PC-9 (cell line): Measurements from ENCODE around the gene IRAK1. TPM values are rescaled to one million over a fixed set of nuclear protein-coding genes. Genes with fewer than 3 reads are reported as not detected.

Experiments
- BruUV-seq: library from RNA; stranded (reverse); fragments of 400-500 nt; replicated peaks from 2 replicates; lab custom pipeline; 2021; lab: Mats Ljungman, UMichigan
- CTCF ChIA-PET: fragments of 300-600 bp; sonication (Branson Sonifier 250); formaldehyde crosslinking; loops from one replicate; lab custom pipeline; 2022; ENCODE audit warnings: antibody characterized with exemption; lab: Charles Lee
- POLR2A ChIA-PET: fragments of 300-600 bp; sonication (Branson Sonifier 250); formaldehyde crosslinking; loops from one replicate; lab custom pipeline; 2022; ENCODE audit warnings: antibody characterized with exemption; ENCODE audit not compliant: unreplicated experiment; lab: Charles Lee
- DNase-seq, 2 experiments: peaks; one replicate each; pipeline versions ENCODE4 v3.0.0 to v3.0.0-alpha.2; 2015 to 2022; ENCODE audit warnings: mixed read lengths in 1 of 2
- H2AFZ ChIP-seq: fragments of 200-600 bp; sonication (generic); 2 replicates; pipeline ENCODE4 v1.8.1; 2017; ENCODE audit warnings: antibody characterized with exemption
- H3F3A ChIP-seq: fragments of 200-600 bp; sonication (generic); 2 replicates; pipeline ENCODE4 v1.8.1; 2017; ENCODE audit warnings: antibody characterized with exemption, mild to moderate bottlenecking, low read depth; ENCODE audit not compliant: insufficient read depth
- H3K27ac ChIP-seq: fragments of 200-600 bp; sonication (generic); 2 replicates; pipeline ENCODE4 v1.6.1; 2016; ENCODE audit warnings: mixed run types
- H3K27me3 ChIP-seq: fragments of 200-600 bp; sonication (generic); 2 replicates; pipeline ENCODE4 v1.6.1; 2016; ENCODE audit warnings: low read depth, mixed run types; ENCODE audit not compliant: insufficient read depth
- H3K36me3 ChIP-seq: fragments of 200-600 bp; sonication (generic); 2 replicates; pipeline ENCODE4 v1.6.1; 2016; ENCODE audit warnings: low read depth, mixed run types
- H3K4me1 ChIP-seq: fragments of 200-600 bp; sonication (generic); replicated peaks from 2 replicates; pipeline ENCODE4 v1.6.1; 2016; ENCODE audit warnings: mixed run types; ENCODE audit not compliant: insufficient read depth
- H3K4me2 ChIP-seq: fragments of 200-600 bp; sonication (generic); 2 replicates; pipeline ENCODE4 v1.6.1; 2017; ENCODE audit warnings: mixed run types
- H3K4me3 ChIP-seq: fragments of 200-600 bp; sonication (generic); 2 replicates; pipeline ENCODE4 v1.6.1; 2016; ENCODE audit warnings: mixed run types
- H3K79me2 ChIP-seq: fragments of 200-600 bp; sonication (generic); 2 replicates; pipeline ENCODE4 v1.6.1; 2017; ENCODE audit warnings: low read depth, mixed run types
- H3K9me2 ChIP-seq: fragments of 200-600 bp; sonication (generic); 2 replicates; pipeline ENCODE4 v1.8.1; 2017; ENCODE audit warnings: mild to moderate bottlenecking; ENCODE audit not compliant: insufficient read depth
- H3K9me3 ChIP-seq: fragments of 200-600 bp; sonication (generic); 2 replicates; pipeline ENCODE4 v1.8.1; 2016; ENCODE audit warnings: low read depth; ENCODE audit not compliant: insufficient read depth
- H4K20me1 ChIP-seq: fragments of 200-600 bp; sonication (generic); 2 replicates; pipeline ENCODE4 v1.8.1; 2017; ENCODE audit not compliant: insufficient read depth
- EZH2 ChIP-seq: fragments of 200-600 bp; sonication (generic); IDR thresholded peaks from 2 replicates; pipeline ENCODE4 v1.8.0; 2017; ENCODE audit warnings: antibody characterized with exemption, low read depth
- intact Hi-C: fragments of 100-400 bp; cut with micrococcal nuclease; formaldehyde crosslinking; loops from one replicate; pipeline ENCODE4 v1.10.0; 2022; ENCODE audit not compliant: unreplicated experiment
- total RNA-seq: library from RNA; stranded (reverse); gene quantifications from 2 replicates; pipeline ENCODE4 v1.2.3, GENCODE V29; 2021
- TF ChIP-seq, protein P1 (sequence below): fragments of 200-600 bp; sonication (generic); conservative IDR thresholded peaks from 2 replicates; pipeline ENCODE4 v1.6.1; 2017; ENCODE audit warnings: mixed run types, antibody characterized with exemption, mild to moderate bottlenecking, moderate library complexity

Gene IRAK1
- total RNA-seq, 1 experiment from 2014 or later, result 364 TPM

DNA sequence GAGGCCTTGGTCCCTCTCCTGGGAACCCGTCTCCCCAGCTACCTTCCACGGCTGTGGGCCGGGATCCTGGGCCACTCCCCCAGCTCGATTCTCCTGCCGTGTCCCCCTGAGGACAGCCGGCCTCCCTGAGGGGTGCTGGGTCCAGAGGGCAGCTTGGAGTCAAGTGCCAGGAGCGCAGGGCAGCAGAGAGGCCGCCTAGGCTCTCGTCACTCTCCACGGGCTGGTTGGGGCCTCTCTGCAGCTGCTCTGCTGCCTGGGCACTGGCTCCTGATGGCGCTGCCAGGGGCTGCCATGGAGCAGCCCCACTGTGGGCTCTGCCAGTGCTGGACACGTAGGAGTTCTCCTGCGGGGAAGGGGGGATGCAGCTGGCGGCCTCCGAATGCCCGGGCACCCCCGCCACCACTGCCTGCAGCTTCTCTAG, 6.7 kb downstream of the IRAK1 start:
- peaks cover 14% of the 10 kb centered on the region for H3K79me2 ChIP-seq
- H3K9me3 ChIP-seq, result no peaks in the 10 kb centered on the region
- ChIA-PET POLR2A (interaction anchor here (0.5 to 0.7 kb wide), 2 partner anchors 19 to 352 kb away, joined by 3 to 10 read pairs; no protein-coding TSS in a partner anchor), CTCF (interaction anchor here (0.5 to 1.1 kb wide), 2 partner anchors 9 to 124 kb away, joined by 3 to 4 read pairs; no protein-coding TSS in a partner anchor)
- H3K9me2 ChIP-seq, result no peaks in the 10 kb centered on the region
- no peak overlapping the region for H3K4me2 ChIP-seq
- H2AFZ ChIP-seq, result no peak overlapping the region
- no peaks in the 10 kb centered on the region for H4K20me1 ChIP-seq
- no peak for TF ChIP-seq EZH2
- TF ChIP-seq, protein P1, sequence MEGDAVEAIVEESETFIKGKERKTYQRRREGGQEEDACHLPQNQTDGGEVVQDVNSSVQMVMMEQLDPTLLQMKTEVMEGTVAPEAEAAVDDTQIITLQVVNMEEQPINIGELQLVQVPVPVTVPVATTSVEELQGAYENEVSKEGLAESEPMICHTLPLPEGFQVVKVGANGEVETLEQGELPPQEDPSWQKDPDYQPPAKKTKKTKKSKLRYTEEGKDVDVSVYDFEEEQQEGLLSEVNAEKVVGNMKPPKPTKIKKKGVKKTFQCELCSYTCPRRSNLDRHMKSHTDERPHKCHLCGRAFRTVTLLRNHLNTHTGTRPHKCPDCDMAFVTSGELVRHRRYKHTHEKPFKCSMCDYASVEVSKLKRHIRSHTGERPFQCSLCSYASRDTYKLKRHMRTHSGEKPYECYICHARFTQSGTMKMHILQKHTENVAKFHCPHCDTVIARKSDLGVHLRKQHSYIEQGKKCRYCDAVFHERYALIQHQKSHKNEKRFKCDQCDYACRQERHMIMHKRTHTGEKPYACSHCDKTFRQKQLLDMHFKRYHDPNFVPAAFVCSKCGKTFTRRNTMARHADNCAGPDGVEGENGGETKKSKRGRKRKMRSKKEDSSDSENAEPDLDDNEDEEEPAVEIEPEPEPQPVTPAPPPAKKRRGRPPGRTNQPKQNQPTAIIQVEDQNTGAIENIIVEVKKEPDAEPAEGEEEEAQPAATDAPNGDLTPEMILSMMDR, result no peak
- no peak overlapping the region for H3K4me3 ChIP-seq
- no peaks in the 10 kb centered on the region for H3K27me3 ChIP-seq
- no peaks in the 10 kb centered on the region for H3K4me1 ChIP-seq
- intact Hi-C loops, result no loop called here
- no peaks in the 10 kb centered on the region for H3K36me3 ChIP-seq
- no peak for DNase-seq
- BruUV-seq, result no TSS peak
- no peaks in the 10 kb centered on the region for H3F3A ChIP-seq
- H3K27ac ChIP-seq, result no peak overlapping the region

DNA sequence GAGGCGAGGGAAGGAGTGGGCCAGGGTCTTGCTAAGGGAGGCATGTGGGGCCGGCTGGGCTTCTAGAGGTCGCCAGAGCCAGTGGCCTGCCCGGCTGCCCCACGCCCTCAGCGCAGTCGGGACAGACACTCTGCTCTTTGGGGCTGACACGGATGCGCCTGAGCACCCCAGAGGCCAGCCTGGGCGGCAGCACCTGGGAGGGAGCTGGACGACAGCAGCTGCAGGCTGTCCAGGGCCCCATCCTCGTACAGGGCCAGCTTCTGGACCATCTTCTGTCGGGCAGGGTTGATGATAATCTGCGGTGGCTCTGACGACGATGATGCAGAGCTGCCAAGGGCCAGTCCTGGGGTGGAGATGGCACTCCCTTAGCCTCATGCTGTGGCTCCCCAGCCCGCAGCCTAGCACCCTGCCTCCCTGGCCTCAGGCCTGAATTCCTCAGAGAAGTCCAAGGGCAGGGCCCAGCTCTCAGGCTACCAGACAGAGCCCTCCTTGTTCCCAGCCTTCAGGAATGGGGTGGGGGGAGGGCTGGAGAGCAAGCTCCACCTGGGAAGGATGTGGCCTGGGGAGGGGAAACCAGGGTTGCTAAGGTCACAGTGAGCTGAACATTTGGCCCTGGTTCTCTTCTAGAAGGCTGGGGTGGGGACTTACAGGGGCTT, 7.2 kb downstream of the IRAK1 start:
- DNase-seq, result no peak
- no peaks in the 10 kb centered on the region for H4K20me1 ChIP-seq
- peaks cover 11% of the 10 kb centered on the region for H3K79me2 ChIP-seq
- no peaks in the 10 kb centered on the region for H3K4me1 ChIP-seq
- no peak overlapping the region for H3K27ac ChIP-seq
- BruUV-seq, result no TSS peak
- intact Hi-C loops, result no loop called here
- no peaks in the 10 kb centered on the region for H3F3A ChIP-seq
- no peak overlapping the region for H3K4me3 ChIP-seq
- TF ChIP-seq, protein P1, result no peak
- no peak for TF ChIP-seq EZH2
- no peak overlapping the region for H2AFZ ChIP-seq
- H3K9me2 ChIP-seq, result no peaks in the 10 kb centered on the region
- POLR2A ChIA-PET, result no interaction called here
- H3K27me3 ChIP-seq, result no peaks in the 10 kb centered on the region
- no peaks in the 10 kb centered on the region for H3K9me3 ChIP-seq
- no peaks in the 10 kb centered on the region for H3K36me3 ChIP-seq
- no peak overlapping the region for H3K4me2 ChIP-seq
- CTCF ChIA-PET, result interaction anchor here (0.5 to 1.1 kb wide), 2 partner anchors 9 to 124 kb away, joined by 3 to 4 read pairs; no protein-coding TSS in a partner anchor

DNA sequence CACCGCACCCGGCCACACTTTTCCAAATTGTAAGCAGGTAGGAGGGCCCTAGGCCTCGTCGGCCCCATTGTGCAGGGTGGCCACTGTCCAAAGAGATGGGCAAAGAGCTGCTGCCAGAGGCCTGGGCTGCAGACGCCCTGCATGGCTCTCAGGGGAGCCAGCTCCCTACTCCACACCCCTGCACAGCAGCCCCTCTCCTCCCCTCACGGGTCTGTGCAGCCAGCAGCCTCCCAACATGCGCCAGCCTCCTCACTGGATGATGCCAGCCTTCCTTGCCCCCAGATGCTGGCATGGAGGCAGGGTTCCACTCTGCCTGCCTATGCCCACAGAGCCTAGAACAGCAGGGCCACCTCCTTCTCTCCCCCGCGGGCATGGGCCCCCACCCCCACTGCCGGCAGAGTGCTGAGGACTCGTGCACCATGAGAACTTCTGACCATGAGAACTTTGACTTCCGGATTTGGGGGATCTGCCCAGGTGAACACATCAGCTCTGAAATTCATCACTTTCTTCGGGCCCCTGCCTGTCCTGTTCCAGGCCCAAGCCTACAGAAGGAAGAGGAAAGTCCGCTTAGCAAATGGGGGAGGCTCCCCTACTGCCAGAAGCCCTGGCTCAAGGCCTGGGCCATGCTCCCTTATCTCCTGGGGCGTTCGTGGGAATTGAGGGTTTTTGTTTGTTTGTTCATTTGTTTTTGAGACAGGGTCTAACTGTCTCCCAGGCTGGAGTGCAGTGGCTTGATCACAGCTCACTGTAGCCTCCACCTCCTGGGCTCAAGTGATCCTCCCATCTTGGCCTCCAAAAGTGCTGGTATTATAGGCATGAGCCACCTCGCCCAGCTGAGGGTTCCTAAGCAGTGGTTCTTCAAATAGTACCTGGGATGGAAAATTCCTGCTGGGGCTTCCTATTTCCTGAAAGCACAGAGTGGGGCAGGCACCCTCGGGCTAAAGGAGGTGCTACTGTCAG, 8.0 kb downstream of the IRAK1 start:
- CTCF ChIA-PET, result no interaction called here
- Histone ChIP-seq H3K4me3 (no peak overlapping the region), H2AFZ (no peak overlapping the region), H3K27ac (no peak overlapping the region), H3F3A (no peaks in the 10 kb centered on the region), H3K36me3 (no peaks in the 10 kb centered on the region), H3K9me2 (no peaks in the 10 kb centered on the region), H3K27me3 (no peaks in the 10 kb centered on the region), H3K9me3 (no peaks in the 10 kb centered on the region), H3K4me1 (no peaks in the 10 kb centered on the region), H4K20me1 (no peaks in the 10 kb centered on the region), H3K4me2 (no peak overlapping the region), H3K79me2 (0 out of 2 replicates have a peak, but pooled peaks cover 3% of the 10 kb centered on the region)
- DNase-seq, result no peak
- POLR2A ChIA-PET, result no interaction called here
- BruUV-seq, result no TSS peak
- TF ChIP-seq EZH2, result no peak
- TF ChIP-seq, protein P1, result no peak
- intact Hi-C loops, result no loop called here
